Measurements from ENCODE around the gene SLC16A2.

SLC16A2 gene

GRCh38 chrX:74578137-74578536 is 156.8 kb downstream of the SLC16A2 start:
- TF ChIP-seq ZNF274 (IDR thresholded peaks at IDR 0.05; ENCODE audit: low read depth, low read length) = no peak
- H3K4me3 ChIP-seq (ENCODE audit: low read length) = no peak overlapping the region

GRCh38 chrX:74579597-74580198 is 158.4 kb downstream of the SLC16A2 start:
- H3K4me3 ChIP-seq (ENCODE audit: low read length) = no peak overlapping the region
- TF ChIP-seq ZNF274 (IDR thresholded peaks at IDR 0.05; ENCODE audit: low read depth, low read length) = no peak

Measured in GM08714 (cell line).